Tibial artery (tissue), 4 donors: ENCODE results near the gene SYCE3.

Source experiments
- DNase-seq, 2 donors: peaks; one replicate each; pipeline ENCODE4 v3.0.0-alpha.2; 2019
- H3K27ac ChIP-seq, 2 donors: fragments of 200-600 bp; sonication (generic) in 1 of 2; 1 replicate in 1 of 2; 2 replicates in 1 of 2; pipeline ENCODE4 v1.5.1; 2018 to 2019; ENCODE audit warnings: mild to moderate bottlenecking in 1 of 2
- H3K27me3 ChIP-seq, 2 donors: fragments of 200-600 bp; sonication (generic) in 1 of 2; one replicate each; pipeline versions ENCODE4 v1.5.1 to v1.6.0; 2016 to 2019
- H3K36me3 ChIP-seq, 3 donors: fragments of 200-600 bp; sonication (generic) in 2 of 3; one replicate each; pipeline ENCODE4 v1.5.1; 2016 to 2019; ENCODE audit warnings: mild to moderate bottlenecking in 2 of 3
- H3K4me1 ChIP-seq, 4 donors: fragments of 200-600 bp; sonication (generic) in 2 of 4; 1 replicate in 3 of 4; 2 replicates in 1 of 4; pipeline ENCODE4 v1.5.1; 2016 to 2019
- H3K4me3 ChIP-seq, 2 donors: fragments of 200-600 bp; sonication (generic) in 1 of 2; 1 replicate in 1 of 2; 2 replicates in 1 of 2; pipeline ENCODE4 v1.5.1; 2018 to 2019; ENCODE audit warnings: mild to moderate bottlenecking in 2 of 2
- H3K9me3 ChIP-seq, 3 donors: fragments of 200-600 bp; sonication (generic) in 1 of 3; one replicate each; pipeline ENCODE4 v1.5.1; 2016 to 2019
- intact Hi-C: fragments of 100-400 bp; cut with DNase I; formaldehyde crosslinking; loops from one replicate; pipeline ENCODE4 v1.15.0; 2023; ENCODE audit warnings: low total_unique reads
- TF ChIP-seq, protein P1 (sequence below), 2 experiments: fragments of 200-600 bp in 1 of 2; fragments of 450-650 bp in 1 of 2; IDR thresholded peaks; one replicate each; pipeline ENCODE4 v1.5.1; 2017 to 2019; ENCODE audit warnings: antibody characterized with exemption in 2 of 2, mild to moderate bottlenecking in 1 of 2, moderate library complexity in 1 of 2

Gene SYCE3

DNA sequence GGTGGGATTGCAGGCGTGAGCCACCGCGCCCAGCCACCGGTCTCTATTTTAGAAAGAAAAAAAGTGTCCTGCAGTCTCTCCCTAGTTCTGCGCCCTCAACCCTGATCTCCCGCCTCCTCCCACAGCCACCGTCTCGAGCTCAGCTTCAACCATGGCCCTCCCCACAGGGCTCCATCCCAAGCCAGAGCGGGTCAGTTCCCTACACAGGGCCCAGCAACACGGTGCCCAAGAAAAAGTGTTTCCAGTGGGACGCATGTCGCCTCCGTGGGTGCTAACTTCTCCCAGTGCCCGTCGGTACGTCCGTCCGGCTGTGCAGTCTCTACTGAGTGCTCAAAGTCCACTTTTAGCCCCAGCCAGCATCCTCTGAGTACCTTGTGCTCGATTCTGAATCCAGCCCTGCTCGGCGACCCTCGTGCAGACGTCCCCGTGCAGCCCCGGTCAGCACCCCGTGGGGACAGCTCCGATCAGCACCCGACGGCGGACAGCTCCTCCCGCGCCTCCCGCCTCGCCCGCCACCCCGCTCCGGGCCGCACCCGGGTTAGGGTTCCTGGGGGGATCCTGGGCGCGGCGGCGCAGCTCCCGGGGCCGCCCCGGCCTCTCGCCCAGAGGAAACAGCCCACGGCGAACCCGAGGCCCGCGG is 37.2 kb upstream of the SYCE3 start:
- intact Hi-C loops = no loop called here
- no peak overlapping the region for H3K27ac ChIP-seq
- H3K27me3 ChIP-seq = peaks cover 5 to 64% of the 10 kb centered on the region in 2 donors
- TF ChIP-seq, protein P1, sequence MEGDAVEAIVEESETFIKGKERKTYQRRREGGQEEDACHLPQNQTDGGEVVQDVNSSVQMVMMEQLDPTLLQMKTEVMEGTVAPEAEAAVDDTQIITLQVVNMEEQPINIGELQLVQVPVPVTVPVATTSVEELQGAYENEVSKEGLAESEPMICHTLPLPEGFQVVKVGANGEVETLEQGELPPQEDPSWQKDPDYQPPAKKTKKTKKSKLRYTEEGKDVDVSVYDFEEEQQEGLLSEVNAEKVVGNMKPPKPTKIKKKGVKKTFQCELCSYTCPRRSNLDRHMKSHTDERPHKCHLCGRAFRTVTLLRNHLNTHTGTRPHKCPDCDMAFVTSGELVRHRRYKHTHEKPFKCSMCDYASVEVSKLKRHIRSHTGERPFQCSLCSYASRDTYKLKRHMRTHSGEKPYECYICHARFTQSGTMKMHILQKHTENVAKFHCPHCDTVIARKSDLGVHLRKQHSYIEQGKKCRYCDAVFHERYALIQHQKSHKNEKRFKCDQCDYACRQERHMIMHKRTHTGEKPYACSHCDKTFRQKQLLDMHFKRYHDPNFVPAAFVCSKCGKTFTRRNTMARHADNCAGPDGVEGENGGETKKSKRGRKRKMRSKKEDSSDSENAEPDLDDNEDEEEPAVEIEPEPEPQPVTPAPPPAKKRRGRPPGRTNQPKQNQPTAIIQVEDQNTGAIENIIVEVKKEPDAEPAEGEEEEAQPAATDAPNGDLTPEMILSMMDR (IDR thresholded peaks at IDR 0.05) = no peak
- DNase-seq = peak in 1 of 2 donors; percentile 27
- H3K4me1 ChIP-seq = peaks cover 0 to 18% (median 10%) of the 10 kb centered on the region in 4 donors
- peaks cover 0 to 9% (median 5%) of the 10 kb centered on the region in 3 donors for H3K36me3 ChIP-seq
- peak overlapping the region; percentile 25 to 47 for H3K4me3 ChIP-seq
- H3K9me3 ChIP-seq = no peaks in the 10 kb centered on the region

DNA sequence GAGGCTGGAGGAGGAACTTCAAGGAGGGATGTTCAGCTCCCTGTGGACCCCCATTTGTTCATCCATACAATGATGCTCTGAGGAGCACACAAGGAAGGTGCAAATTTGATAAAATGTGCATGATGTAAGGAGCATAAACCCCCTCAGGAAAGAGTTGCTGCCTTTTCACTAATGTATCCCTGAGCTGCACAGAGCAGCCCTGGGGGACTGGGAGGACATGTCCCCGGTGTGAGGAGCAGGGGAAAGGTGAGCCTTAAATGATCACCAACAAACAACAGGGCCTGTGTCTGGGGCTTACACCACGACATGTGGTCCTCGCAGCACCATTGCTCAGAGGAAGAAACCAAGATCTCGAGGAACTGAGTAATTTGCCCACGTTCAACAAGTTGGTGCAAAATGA is 34.4 kb upstream of the SYCE3 start:
- Histone ChIP-seq H3K4me1 (peaks cover 0 to 18% (median 10%) of the 10 kb centered on the region in 4 donors), H3K27ac (no peak overlapping the region), H3K4me3 (no peak overlapping the region), H3K9me3 (no peaks in the 10 kb centered on the region), H3K36me3 (peaks cover 0 to 9% (median 5%) of the 10 kb centered on the region in 3 donors), H3K27me3 (peaks cover 5 to 36% of the 10 kb centered on the region in 2 donors)
- intact Hi-C loops = no loop called here
- peak in 1 of 2 donors; percentile 3 for DNase-seq
- TF ChIP-seq, protein P1 (IDR thresholded peaks at IDR 0.05) = no peak

DNA sequence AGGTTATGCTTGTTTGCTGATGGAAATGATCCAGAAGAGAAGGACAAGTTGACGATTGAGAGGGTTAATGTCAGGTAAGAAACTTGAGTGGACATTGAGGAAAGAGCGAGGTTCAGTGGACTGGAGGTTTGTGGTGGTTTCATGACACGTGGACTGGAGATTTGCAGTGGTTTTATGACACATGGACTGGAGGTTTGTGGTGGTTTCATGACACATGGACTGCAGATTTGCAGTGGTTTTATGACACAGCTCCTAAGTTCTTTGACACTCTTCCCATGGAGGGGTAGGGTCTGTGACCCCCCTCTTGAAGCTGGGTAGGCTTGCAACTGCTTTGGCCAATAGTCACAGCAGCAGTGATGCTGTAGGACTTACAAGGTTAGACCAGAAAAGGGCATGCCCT is 32.5 kb upstream of the SYCE3 start:
- Histone ChIP-seq H3K36me3 (peaks cover 0 to 9% (median 5%) of the 10 kb centered on the region in 3 donors), H3K4me3 (no peak overlapping the region), H3K9me3 (no peaks in the 10 kb centered on the region), H3K27ac (no peak overlapping the region), H3K4me1 (peaks cover 0 to 6% (median 1%) of the 10 kb centered on the region in 4 donors), H3K27me3 (peaks cover 0 to 22% of the 10 kb centered on the region in 2 donors)
- TF ChIP-seq, protein P1 (IDR thresholded peaks at IDR 0.05) = no peak
- intact Hi-C loops = no loop called here
- no peak for DNase-seq

DNA sequence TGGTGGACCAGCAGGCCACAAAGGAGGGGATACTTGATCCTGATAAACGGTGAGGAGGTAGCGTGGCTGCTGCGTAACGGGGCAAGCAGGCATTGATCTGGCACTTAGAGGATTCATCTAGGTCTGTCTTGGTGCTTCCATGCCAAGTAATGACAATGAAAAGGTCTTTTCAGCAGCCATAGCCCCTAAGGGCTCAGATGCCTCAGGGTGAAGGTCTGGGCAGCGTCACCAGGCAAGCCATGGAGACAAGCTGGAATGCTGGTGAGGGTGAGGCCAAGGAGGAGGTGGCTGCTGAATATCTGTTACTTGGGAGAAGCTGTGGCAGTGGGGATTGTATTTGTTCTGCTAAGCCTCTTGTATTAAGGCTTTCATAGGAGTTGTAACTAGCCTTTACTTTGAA is 24.7 kb upstream of the SYCE3 start:
- H3K4me3 ChIP-seq = no peak overlapping the region
- intact Hi-C loops = no loop called here
- H3K9me3 ChIP-seq = no peaks in the 10 kb centered on the region
- H3K4me1 ChIP-seq = peaks cover 0 to 9% (median 7%) of the 10 kb centered on the region in 4 donors
- no peak overlapping the region for H3K27ac ChIP-seq
- no peaks in the 10 kb centered on the region for H3K27me3 ChIP-seq
- H3K36me3 ChIP-seq = no peaks in the 10 kb centered on the region
- no peak for DNase-seq
- TF ChIP-seq, protein P1 (IDR thresholded peaks at IDR 0.05) = no peak

DNA sequence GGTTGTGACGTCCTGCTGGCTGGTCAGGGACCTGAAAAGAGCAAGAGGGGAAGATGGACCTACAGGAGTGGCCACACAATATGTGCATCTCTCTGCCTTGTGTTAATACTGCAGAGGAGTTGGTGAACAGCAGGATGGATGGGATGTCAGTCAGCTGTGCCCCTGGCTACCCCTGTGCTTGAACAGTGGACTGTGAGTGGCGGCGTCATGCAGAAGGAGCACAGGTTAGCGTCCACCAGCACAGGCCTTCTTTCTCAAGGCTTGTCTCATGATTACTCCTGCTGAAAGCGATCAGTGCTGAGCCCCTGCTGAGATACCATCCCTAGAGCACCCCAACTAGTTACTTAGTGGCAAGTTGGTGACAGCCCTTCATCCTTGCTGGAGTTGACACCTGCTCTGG is 23.7 kb upstream of the SYCE3 start:
- intact Hi-C loops = no loop called here

More for the DNA sequence above, 23.7 kb upstream of the SYCE3 start:
- H3K4me3 ChIP-seq = no peak overlapping the region
- H3K27me3 ChIP-seq = no peaks in the 10 kb centered on the region
- no peaks in the 10 kb centered on the region for H3K36me3 ChIP-seq
- no peak for DNase-seq
- TF ChIP-seq, protein P1 (IDR thresholded peaks at IDR 0.05) = no peak
- peaks cover 0 to 17% (median 14%) of the 10 kb centered on the region in 4 donors for H3K4me1 ChIP-seq
- no peaks in the 10 kb centered on the region for H3K9me3 ChIP-seq
- no peak overlapping the region for H3K27ac ChIP-seq
